Right forelimb (tissue), 1 donor: Measurements from ENCODE around the gene COLEC11.

ENCODE experiments used
- DNase-seq: peaks from one replicate; pipeline ENCODE4 v3.0.0-alpha.2; 2018

The COLEC11 gene

GRCh38 chr2:3585261-3586109 lies 9.4 kb upstream of the COLEC11 start:
- DNase-seq = peak; percentile 56

GRCh38 chr2:3586220-3586619 lies 8.7 kb upstream of the COLEC11 start:
- DNase-seq = no peak

- no peak for DNase-seq
These were observed 7.9 kb upstream of the COLEC11 start for GRCh38 chr2:3587021-3587420.

- no peak for DNase-seq
These were observed 7.5 kb upstream of the COLEC11 start for GRCh38 chr2:3587432-3587831.

- no peak for DNase-seq
These were observed 6.8 kb upstream of the COLEC11 start for GRCh38 chr2:3588084-3588483.

GRCh38 chr2:3589086-3589485 lies 5.8 kb upstream of the COLEC11 start:
- DNase-seq = no peak

GRCh38 chr2:3595404-3595803 lies 492 bp downstream of the COLEC11 start:
- DNase-seq = no peak

GRCh38 chr2:3595985-3596384 lies 1.1 kb downstream of the COLEC11 start:
- no peak for DNase-seq

- no peak for DNase-seq
These were observed 2.0 kb downstream of the COLEC11 start for GRCh38 chr2:3596901-3597417.

- DNase-seq = no peak
These were observed 2.7 kb downstream of the COLEC11 start for GRCh38 chr2:3597567-3597966.

GRCh38 chr2:3598197-3598910 lies 3.4 kb downstream of the COLEC11 start:
- no peak for DNase-seq

GRCh38 chr2:3598912-3599854 lies 4.3 kb downstream of the COLEC11 start:
- DNase-seq = no peak

GRCh38 chr2:3600256-3600855 lies 5.4 kb downstream of the COLEC11 start:
- DNase-seq = no peak

GRCh38 chr2:3601561-3602271 lies 6.8 kb downstream of the COLEC11 start:
- no peak for DNase-seq

- DNase-seq = no peak
These were observed 7.8 kb downstream of the COLEC11 start for GRCh38 chr2:3602553-3603339.

- DNase-seq = no peak
These were observed 8.8 kb downstream of the COLEC11 start for GRCh38 chr2:3603536-3604206.

GRCh38 chr2:3604207-3604877 lies 9.4 kb downstream of the COLEC11 start:
- DNase-seq = no peak

- DNase-seq = peak; percentile 59
These were observed 10.4 kb downstream of the COLEC11 start for GRCh38 chr2:3604991-3605961.

- no peak for DNase-seq
These were observed 11.1 kb downstream of the COLEC11 start for GRCh38 chr2:3606028-3606369.
